HepG2 (cell line): Measurements from ENCODE around the gene SIK3. TPM values are rescaled to one million over a fixed set of nuclear protein-coding genes. Genes with fewer than 3 reads are reported as not detected.

Source experiments
- ATAD3A ChIP-seq: sonication (generic); formaldehyde crosslinking; IDR thresholded peaks from 2 replicates; pipeline ENCODE4 v1.4.0; 2020; ENCODE audit warnings: missing genetic modification reagents
- FOXP1 ChIP-seq, 2 experiments: fragments of 450-650 bp in 1 of 2; IDR thresholded peaks; 2 replicates each; pipeline ENCODE4 v1.6.1; 2017 to 2018; ENCODE audit warnings: antibody characterized with exemption in 1 of 2
- MED13 ChIP-seq: sonication (generic); formaldehyde crosslinking; IDR thresholded peaks from 2 replicates; pipeline ENCODE4 v1.5.0; 2020; ENCODE audit warnings: missing genetic modification reagents
- MXD4 ChIP-seq: IDR thresholded peaks from 2 replicates; pipeline ENCODE4 v1.6.1; 2016; ENCODE audit warnings: mild to moderate bottlenecking, missing biosample characterization, missing genetic modification reagents
- NRL ChIP-seq: sonication (generic); formaldehyde crosslinking; IDR thresholded peaks from 2 replicates; pipeline ENCODE4 v1.5.0; 2020; ENCODE audit warnings: missing genetic modification reagents, mild to moderate bottlenecking, moderate library complexity, borderline replicate concordance
- SALL2 ChIP-seq: sonication (generic); formaldehyde crosslinking; IDR thresholded peaks from 2 replicates; pipeline ENCODE4 v1.8.1; 2023; ENCODE audit warnings: mild to moderate bottlenecking, missing genetic modification reagents, inconsistent platforms
- SKI ChIP-seq: fragments of 450-650 bp; IDR thresholded peaks from one replicate; pipeline ENCODE4 v1.6.1; 2018; ENCODE audit warnings: mild to moderate bottlenecking; ENCODE audit not compliant: partially characterized antibody
- SOX6 ChIP-seq, 2 experiments: fragments of 450-650 bp in 1 of 2; sonication (generic) in 1 of 2; formaldehyde crosslinking in 1 of 2; IDR thresholded peaks; 2 replicates each; pipeline versions ENCODE4 v1.4.0 to v1.6.1; 2017 to 2020; ENCODE audit warnings: antibody characterized with exemption in 1 of 2, mild to moderate bottlenecking in 1 of 2, missing genetic modification reagents in 1 of 2
- WIZ ChIP-seq: sonication (generic); formaldehyde crosslinking; IDR thresholded peaks from 2 replicates; pipeline ENCODE4 v1.5.1; 2020; ENCODE audit warnings: mild to moderate bottlenecking, missing genetic modification reagents
- ZNF292 ChIP-seq: sonication (generic); formaldehyde crosslinking; IDR thresholded peaks from 2 replicates; pipeline ENCODE4 v1.8.1; 2022; ENCODE audit warnings: mild to moderate bottlenecking, low read depth, missing genetic modification reagents, borderline replicate concordance
- ZNF569 ChIP-seq: sonication (generic); formaldehyde crosslinking; IDR thresholded peaks from 2 replicates; pipeline ENCODE4 v1.5.0; 2020; ENCODE audit warnings: mild to moderate bottlenecking, missing genetic modification reagents, moderate library complexity, borderline replicate concordance
- ZNF570 ChIP-seq: sonication (generic); formaldehyde crosslinking; IDR thresholded peaks from 2 replicates; pipeline ENCODE4 v1.4.0; 2020; ENCODE audit warnings: mild to moderate bottlenecking, missing genetic modification reagents, borderline replicate concordance
- polyA plus RNA-seq, 8 experiments: library from polyadenylated mRNA; depleted of rRNA in 3 of 8; stranded (reverse) in 7 of 8; unstranded in 1 of 8; fragments of >200 nt; fragmentation: Illumina TruSeq in 4 of 8; extraction: Trizol in 4 of 8; gene quantifications; 2 replicates each; pipeline versions ENCODE4 v1.2.1 to v1.2.3, GENCODE V29; 2011 to 2016; ENCODE audit warnings: low read depth in 4 of 8, missing spikeins in 1 of 8, mixed read lengths in 1 of 8; ENCODE audit not compliant: insufficient read depth in 1 of 8
- total RNA-seq, 5 experiments: library from RNA; depleted of rRNA; stranded (reverse); fragments of >200 nt; fragmentation: Illumina TruSeq; extraction: Trizol; gene quantifications; 2 replicates each; pipeline ENCODE4 v1.2.3, GENCODE V29; 2016; ENCODE audit warnings: low read depth in 1 of 5
- TF ChIP-seq, protein P1 (sequence below): sonication (generic); formaldehyde crosslinking; IDR thresholded peaks from 2 replicates; pipeline ENCODE4 v1.4.0; 2020; ENCODE audit warnings: missing genetic modification reagents, borderline replicate concordance
- TF ChIP-seq, protein P2 (sequence below), 2 experiments: sonication (generic) in 1 of 2; formaldehyde crosslinking in 1 of 2; IDR thresholded peaks; 2 replicates each; pipeline versions ENCODE4 v1.4.0 to v1.6.1; 2016 to 2020; ENCODE audit warnings: borderline replicate concordance in 1 of 2, low read depth in 1 of 2, mild to moderate bottlenecking in 1 of 2, missing genetic modification reagents in 1 of 2
- TF ChIP-seq, protein P3 (sequence below): sonication (generic); formaldehyde crosslinking; IDR thresholded peaks from 2 replicates; pipeline ENCODE4 v1.4.0; 2020; ENCODE audit warnings: missing genetic modification reagents, borderline replicate concordance

Gene SIK3
- total and polyA plus RNA-seq, 2 of the 13 experiments (the other 11 are each of a cell fraction or from before 2014, with no cell fraction given), result 5.7 to 9.8 TPM

DNA sequence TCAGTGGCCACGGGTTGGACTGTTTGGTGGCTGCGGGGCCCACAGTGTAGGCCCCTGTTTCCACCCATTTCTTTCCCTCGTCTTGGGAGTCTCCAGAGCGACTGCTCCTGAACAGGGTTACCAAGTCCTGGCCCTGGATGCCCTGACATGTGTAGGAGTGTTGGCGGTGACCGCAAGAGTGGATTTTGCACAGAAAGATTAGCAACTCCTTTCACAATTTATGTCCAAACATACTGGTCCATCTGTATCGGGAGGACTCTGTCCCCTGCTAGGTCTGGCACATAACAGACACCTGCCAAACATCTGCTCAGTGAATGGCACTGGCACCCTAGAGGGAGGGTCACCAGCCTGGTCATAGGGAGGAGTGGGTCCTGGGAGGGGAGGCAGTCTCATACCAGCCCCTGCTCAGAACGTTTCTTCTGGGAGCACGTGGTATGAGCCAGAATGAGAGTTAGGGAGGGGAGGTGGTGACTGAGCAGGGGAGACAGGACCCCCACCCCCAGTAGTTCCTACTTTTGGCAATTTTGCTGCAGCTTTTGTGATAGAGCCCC lies 257.4 kb downstream of the SIK3 start (continued):
- TF ChIP-seq ZNF570 (CRISPR knock-in tag) (no peak), SOX6 (IDR thresholded peaks at IDR 0.05) (no peak), SOX6 (CRISPR knock-in tag; IDR thresholded peaks at IDR 0.05) (peak; percentile 66), FOXP1 (IDR thresholded peaks at IDR 0.05) (no peak), FOXP1 (CRISPR knock-in tag; IDR thresholded peaks at IDR 0.05) (no peak), ZNF292 (peak; percentile 55; the same call in 1 of the 2 replicates), ZNF569 (no peak), WIZ (CRISPR knock-in tag) (no peak), SKI (no peak), MED13 (CRISPR knock-in tag) (no peak), SALL2 (CRISPR knock-in tag) (no peak), ATAD3A (CRISPR knock-in tag) (no peak), MXD4 (CRISPR knock-in tag) (no peak), NRL (peak; percentile 50; the same call in 1 of the 2 replicates)
- TF ChIP-seq, protein P1, sequence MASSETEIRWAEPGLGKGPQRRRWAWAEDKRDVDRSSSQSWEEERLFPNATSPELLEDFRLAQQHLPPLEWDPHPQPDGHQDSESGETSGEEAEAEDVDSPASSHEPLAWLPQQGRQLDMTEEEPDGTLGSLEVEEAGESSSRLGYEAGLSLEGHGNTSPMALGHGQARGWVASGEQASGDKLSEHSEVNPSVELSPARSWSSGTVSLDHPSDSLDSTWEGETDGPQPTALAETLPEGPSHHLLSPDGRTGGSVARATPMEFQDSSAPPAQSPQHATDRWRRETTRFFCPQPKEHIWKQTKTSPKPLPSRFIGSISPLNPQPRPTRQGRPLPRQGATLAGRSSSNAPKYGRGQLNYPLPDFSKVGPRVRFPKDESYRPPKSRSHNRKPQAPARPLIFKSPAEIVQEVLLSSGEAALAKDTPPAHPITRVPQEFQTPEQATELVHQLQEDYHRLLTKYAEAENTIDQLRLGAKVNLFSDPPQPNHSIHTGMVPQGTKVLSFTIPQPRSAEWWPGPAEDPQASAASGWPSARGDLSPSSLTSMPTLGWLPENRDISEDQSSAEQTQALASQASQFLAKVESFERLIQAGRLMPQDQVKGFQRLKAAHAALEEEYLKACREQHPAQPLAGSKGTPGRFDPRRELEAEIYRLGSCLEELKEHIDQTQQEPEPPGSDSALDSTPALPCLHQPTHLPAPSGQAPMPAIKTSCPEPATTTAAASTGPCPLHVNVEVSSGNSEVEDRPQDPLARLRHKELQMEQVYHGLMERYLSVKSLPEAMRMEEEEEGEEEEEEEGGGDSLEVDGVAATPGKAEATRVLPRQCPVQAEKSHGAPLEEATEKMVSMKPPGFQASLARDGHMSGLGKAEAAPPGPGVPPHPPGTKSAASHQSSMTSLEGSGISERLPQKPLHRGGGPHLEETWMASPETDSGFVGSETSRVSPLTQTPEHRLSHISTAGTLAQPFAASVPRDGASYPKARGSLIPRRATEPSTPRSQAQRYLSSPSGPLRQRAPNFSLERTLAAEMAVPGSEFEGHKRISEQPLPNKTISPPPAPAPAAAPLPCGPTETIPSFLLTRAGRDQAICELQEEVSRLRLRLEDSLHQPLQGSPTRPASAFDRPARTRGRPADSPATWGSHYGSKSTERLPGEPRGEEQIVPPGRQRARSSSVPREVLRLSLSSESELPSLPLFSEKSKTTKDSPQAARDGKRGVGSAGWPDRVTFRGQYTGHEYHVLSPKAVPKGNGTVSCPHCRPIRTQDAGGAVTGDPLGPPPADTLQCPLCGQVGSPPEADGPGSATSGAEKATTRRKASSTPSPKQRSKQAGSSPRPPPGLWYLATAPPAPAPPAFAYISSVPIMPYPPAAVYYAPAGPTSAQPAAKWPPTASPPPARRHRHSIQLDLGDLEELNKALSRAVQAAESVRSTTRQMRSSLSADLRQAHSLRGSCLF (CRISPR knock-in tag), result no peak
- TF ChIP-seq, protein P2, sequence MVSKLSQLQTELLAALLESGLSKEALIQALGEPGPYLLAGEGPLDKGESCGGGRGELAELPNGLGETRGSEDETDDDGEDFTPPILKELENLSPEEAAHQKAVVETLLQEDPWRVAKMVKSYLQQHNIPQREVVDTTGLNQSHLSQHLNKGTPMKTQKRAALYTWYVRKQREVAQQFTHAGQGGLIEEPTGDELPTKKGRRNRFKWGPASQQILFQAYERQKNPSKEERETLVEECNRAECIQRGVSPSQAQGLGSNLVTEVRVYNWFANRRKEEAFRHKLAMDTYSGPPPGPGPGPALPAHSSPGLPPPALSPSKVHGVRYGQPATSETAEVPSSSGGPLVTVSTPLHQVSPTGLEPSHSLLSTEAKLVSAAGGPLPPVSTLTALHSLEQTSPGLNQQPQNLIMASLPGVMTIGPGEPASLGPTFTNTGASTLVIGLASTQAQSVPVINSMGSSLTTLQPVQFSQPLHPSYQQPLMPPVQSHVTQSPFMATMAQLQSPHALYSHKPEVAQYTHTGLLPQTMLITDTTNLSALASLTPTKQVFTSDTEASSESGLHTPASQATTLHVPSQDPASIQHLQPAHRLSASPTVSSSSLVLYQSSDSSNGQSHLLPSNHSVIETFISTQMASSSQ (IDR thresholded peaks at IDR 0.05; ENCODE audit: low read depth), result no peak
- TF ChIP-seq, protein P2 (CRISPR knock-in tag; IDR thresholded peaks at IDR 0.05; ENCODE audit: borderline replicate concordance), result peak; percentile 38; the same call in 1 of the 2 replicates
- TF ChIP-seq, protein P3, sequence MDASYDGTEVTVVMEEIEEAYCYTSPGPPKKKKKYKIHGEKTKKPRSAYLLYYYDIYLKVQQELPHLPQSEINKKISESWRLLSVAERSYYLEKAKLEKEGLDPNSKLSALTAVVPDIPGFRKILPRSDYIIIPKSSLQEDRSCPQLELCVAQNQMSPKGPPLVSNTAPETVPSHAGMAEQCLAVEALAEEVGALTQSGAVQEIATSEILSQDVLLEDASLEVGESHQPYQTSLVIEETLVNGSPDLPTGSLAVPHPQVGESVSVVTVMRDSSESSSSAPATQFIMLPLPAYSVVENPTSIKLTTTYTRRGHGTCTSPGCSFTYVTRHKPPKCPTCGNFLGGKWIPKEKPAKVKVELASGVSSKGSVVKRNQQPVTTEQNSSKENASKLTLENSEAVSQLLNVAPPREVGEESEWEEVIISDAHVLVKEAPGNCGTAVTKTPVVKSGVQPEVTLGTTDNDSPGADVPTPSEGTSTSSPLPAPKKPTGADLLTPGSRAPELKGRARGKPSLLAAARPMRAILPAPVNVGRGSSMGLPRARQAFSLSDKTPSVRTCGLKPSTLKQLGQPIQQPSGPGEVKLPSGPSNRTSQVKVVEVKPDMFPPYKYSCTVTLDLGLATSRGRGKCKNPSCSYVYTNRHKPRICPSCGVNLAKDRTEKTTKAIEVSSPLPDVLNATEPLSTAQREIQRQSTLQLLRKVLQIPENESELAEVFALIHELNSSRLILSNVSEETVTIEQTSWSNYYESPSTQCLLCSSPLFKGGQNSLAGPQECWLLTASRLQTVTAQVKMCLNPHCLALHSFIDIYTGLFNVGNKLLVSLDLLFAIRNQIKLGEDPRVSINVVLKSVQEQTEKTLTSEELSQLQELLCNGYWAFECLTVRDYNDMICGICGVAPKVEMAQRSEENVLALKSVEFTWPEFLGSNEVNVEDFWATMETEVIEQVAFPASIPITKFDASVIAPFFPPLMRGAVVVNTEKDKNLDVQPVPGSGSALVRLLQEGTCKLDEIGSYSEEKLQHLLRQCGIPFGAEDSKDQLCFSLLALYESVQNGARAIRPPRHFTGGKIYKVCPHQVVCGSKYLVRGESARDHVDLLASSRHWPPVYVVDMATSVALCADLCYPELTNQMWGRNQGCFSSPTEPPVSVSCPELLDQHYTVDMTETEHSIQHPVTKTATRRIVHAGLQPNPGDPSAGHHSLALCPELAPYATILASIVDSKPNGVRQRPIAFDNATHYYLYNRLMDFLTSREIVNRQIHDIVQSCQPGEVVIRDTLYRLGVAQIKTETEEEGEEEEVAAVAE (CRISPR knock-in tag), result 0 out of 2 replicates have a peak, but pooled peaks have one; percentile 25
